OCI-LY1 (cell line): ENCODE measurements around the gene WDR75.

ENCODE experiments used
- H2AFZ ChIP-seq: fragments of 200-600 bp; sonication (generic), shearing (Covaris generic); 2 replicates; pipeline ENCODE4 v1.6.0; 2014; ENCODE audit warnings: antibody characterized with exemption, mild to moderate bottlenecking, low read length
- H3F3A ChIP-seq: fragments of 200-600 bp; sonication (generic), shearing (Covaris generic); 2 replicates; pipeline ENCODE4 v1.6.0; 2014; ENCODE audit warnings: mild to moderate bottlenecking, antibody characterized with exemption, low read length, moderate library complexity; ENCODE audit not compliant: insufficient read depth
- H3K27ac ChIP-seq: fragments of 200-600 bp; sonication (generic); 2 replicates; pipeline ENCODE4 v1.5.1; 2014; ENCODE audit warnings: low read length, mixed run types, mild to moderate bottlenecking, low read depth; ENCODE audit not compliant: poor library complexity, severe bottlenecking
- H3K27me3 ChIP-seq: fragments of 200-600 bp; sonication (generic); 2 replicates; pipeline ENCODE4 v1.6.0; 2014; ENCODE audit warnings: antibody characterized with exemption, mild to moderate bottlenecking, low read length, moderate library complexity; ENCODE audit not compliant: insufficient read depth
- H3K36me3 ChIP-seq: fragments of 200-600 bp; sonication (generic); 2 replicates; pipeline ENCODE4 v1.6.1; 2014; ENCODE audit warnings: mild to moderate bottlenecking, antibody characterized with exemption, low read length, moderate library complexity, mixed read lengths; ENCODE audit not compliant: insufficient read depth
- H3K4me1 ChIP-seq: fragments of 200-600 bp; sonication (generic); 2 replicates; pipeline ENCODE4 v1.5.1; 2014; ENCODE audit warnings: mild to moderate bottlenecking, low read length, moderate library complexity; ENCODE audit not compliant: insufficient read depth, severe bottlenecking
- H3K4me2 ChIP-seq: fragments of 200-600 bp; sonication (generic), shearing (Covaris generic); 2 replicates; pipeline ENCODE4 v1.6.1; 2014; ENCODE audit warnings: low read length
- H3K4me3 ChIP-seq: fragments of 200-600 bp; sonication (generic); 2 replicates; pipeline ENCODE4 v1.5.1; 2014; ENCODE audit warnings: low read length, low read depth, mild to moderate bottlenecking, mixed read lengths; ENCODE audit not compliant: poor library complexity, severe bottlenecking
- H3K79me2 ChIP-seq: fragments of 200-600 bp; shearing (Covaris generic); 2 replicates; pipeline ENCODE4 v1.6.1; 2016; ENCODE audit warnings: mixed run types, low read length, mixed read lengths; ENCODE audit not compliant: insufficient read depth
- H3K9ac ChIP-seq: fragments of 200-600 bp; sonication (generic), shearing (Covaris generic); 2 replicates; pipeline ENCODE4 v1.6.1; 2014; ENCODE audit warnings: mild to moderate bottlenecking, low read length, mixed read lengths
- H3K9me2 ChIP-seq: fragments of 200-600 bp; sonication (generic), shearing (Covaris generic); 2 replicates; pipeline ENCODE4 v1.6.1; 2014; ENCODE audit warnings: low read depth, mild to moderate bottlenecking, low read length, mixed read lengths
- H3K9me3 ChIP-seq: fragments of 200-600 bp; shearing (Covaris generic); 2 replicates; pipeline ENCODE4 v1.6.1; 2014; ENCODE audit warnings: low read length, mixed read lengths
- H4K20me1 ChIP-seq: fragments of 200-600 bp; sonication (generic), shearing (Covaris generic); 2 replicates; pipeline ENCODE4 v1.6.0; 2016; ENCODE audit warnings: mild to moderate bottlenecking, low read length; ENCODE audit not compliant: insufficient read depth
- EZH2 ChIP-seq: fragments of 200-600 bp; sonication (generic), shearing (Covaris generic); IDR thresholded peaks from 2 replicates; pipeline ENCODE4 v1.8.0; 2017; ENCODE audit warnings: borderline replicate concordance, mixed run types, mild to moderate bottlenecking, antibody characterized with exemption, low read length, moderate library complexity, mixed read lengths
- TF ChIP-seq, protein P1 (sequence below): fragments of 200-600 bp; sonication (generic), shearing (Covaris generic); IDR thresholded peaks from 2 replicates; pipeline ENCODE4 v1.5.1; 2017; ENCODE audit warnings: mild to moderate bottlenecking, antibody characterized with exemption, low read length, moderate library complexity, mixed read lengths

WDR75 gene

DNA sequence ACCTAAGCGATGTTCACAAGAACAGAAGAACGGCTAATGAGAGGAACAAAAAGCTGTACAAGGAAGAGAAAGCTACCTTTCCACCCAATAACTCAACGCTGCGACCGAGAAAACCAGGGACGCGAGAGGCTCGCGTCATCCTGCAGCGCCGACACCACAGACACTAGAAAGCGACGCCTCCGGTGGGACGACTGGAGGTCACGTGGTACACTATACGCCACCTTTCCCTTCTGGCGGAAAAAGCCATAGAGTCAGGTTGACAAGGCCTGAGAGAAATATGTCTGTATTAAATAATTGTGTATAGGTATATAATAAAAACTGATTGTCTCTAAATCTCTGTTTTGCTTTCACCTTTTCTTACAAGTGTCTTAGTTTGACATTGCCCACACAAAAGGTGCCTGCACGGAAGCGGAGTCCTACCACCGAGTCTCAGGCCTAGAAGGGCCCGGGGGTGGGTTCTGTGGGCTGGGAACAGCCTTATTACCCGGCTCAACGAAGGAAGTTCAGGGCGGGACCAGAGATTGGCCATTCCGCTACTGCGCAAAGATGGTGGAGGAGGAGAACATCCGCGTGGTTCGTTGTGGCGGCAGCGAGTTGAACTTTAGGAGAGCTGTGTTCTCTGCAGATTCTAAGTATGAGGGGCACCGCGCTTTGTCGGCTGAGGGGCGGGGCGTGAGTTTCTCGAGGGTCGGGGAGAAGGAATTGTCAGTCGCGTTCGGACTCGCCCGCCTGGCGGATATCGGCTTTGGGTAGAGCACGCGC lies at the start of gene WDR75:
Gene WDR75 (plus strand): TSS at position 528 of the 762 bp plus-strand sequence. CDS start 19 bp downstream, at position 547.
- H3F3A ChIP-seq: no peaks in the 10 kb centered on the region
- no peaks in the 10 kb centered on the region for H4K20me1 ChIP-seq
- peak within 1 kb of the TSS; percentile 63 for H3K27ac ChIP-seq
- H3K9me2 ChIP-seq: no peaks in the 10 kb centered on the region
- no peaks in the 10 kb centered on the region for H3K9me3 ChIP-seq
- H2AFZ ChIP-seq: peak within 1 kb of the TSS; percentile 97
- H3K4me1 ChIP-seq: peaks cover 35% of the 10 kb centered on the region
- H3K27me3 ChIP-seq: no peaks in the 10 kb centered on the region
- peaks cover 48% of the 10 kb centered on the region for H3K79me2 ChIP-seq
- H3K4me2 ChIP-seq: peak within 1 kb of the TSS; percentile 86
- H3K4me3 ChIP-seq: peak within 1 kb of the TSS; percentile 88
- TF ChIP-seq EZH2: no peak
- TF ChIP-seq, protein P1, sequence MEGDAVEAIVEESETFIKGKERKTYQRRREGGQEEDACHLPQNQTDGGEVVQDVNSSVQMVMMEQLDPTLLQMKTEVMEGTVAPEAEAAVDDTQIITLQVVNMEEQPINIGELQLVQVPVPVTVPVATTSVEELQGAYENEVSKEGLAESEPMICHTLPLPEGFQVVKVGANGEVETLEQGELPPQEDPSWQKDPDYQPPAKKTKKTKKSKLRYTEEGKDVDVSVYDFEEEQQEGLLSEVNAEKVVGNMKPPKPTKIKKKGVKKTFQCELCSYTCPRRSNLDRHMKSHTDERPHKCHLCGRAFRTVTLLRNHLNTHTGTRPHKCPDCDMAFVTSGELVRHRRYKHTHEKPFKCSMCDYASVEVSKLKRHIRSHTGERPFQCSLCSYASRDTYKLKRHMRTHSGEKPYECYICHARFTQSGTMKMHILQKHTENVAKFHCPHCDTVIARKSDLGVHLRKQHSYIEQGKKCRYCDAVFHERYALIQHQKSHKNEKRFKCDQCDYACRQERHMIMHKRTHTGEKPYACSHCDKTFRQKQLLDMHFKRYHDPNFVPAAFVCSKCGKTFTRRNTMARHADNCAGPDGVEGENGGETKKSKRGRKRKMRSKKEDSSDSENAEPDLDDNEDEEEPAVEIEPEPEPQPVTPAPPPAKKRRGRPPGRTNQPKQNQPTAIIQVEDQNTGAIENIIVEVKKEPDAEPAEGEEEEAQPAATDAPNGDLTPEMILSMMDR: no peak
- H3K9ac ChIP-seq: peak within 1 kb of the TSS; percentile 96
- H3K36me3 ChIP-seq: peaks cover 34% of the 10 kb centered on the region

DNA sequence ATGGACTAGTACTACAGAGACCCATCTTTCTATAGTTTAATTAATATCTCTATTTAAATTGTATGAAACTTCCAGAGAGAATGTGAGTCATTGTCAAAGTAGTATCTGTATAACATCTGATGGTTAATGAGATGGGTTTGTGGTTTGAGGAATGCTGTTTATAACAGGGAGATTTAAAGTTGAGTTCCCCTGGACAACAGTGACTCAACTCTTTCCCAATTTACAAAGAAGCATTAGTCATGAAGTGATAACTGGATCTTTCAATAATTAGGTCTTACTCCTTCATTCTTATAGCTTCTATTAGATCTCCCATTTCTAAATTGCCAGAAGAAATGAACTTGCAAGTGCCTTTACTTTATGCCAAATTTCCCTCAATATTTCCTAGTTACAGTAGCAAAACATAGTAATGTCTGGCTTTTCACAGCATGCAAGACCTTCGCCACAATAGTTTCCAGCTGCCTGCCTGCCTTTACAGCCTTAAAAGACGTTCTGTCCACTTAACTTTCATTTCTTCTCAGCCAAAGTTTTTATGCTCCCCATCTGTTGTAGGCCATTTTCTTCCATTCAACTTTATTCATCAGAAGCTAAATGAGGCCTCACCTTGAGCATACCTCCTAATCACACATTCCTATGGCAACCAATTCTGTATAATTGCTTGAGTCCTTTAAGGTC lies 47.7 kb upstream of the WDR75 start:
- H3K27ac ChIP-seq: no peak overlapping the region
- H3F3A ChIP-seq: no peaks in the 10 kb centered on the region
- H3K4me1 ChIP-seq: no peaks in the 10 kb centered on the region
- no peak overlapping the region for H2AFZ ChIP-seq
- H4K20me1 ChIP-seq: no peaks in the 10 kb centered on the region
- H3K9me2 ChIP-seq: no peaks in the 10 kb centered on the region
- no peaks in the 10 kb centered on the region for H3K79me2 ChIP-seq
- H3K36me3 ChIP-seq: no peaks in the 10 kb centered on the region
- H3K9me3 ChIP-seq: no peaks in the 10 kb centered on the region
- no peak overlapping the region for H3K4me3 ChIP-seq
- no peak for TF ChIP-seq EZH2
- TF ChIP-seq, protein P1: no peak
- H3K4me2 ChIP-seq: no peak overlapping the region
- H3K27me3 ChIP-seq: no peaks in the 10 kb centered on the region
- H3K9ac ChIP-seq: no peak overlapping the region

DNA sequence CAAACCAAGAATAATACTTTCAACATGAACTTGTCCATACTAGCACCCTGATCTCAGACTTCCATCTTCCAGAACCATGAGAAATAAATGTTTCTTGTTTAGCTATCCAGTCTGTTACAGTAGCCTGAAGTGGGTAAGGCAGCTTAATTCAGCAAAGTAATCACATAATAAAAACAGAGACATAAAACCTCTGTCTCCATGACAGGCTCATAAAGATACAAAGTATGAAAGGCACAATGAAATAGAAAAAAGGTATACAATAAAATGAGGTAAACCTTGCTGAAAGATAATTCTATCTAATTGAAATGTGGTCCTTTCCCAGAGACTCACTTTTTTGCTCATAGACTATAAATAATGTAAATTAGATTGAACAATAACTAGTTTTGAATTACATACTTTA lies 46.7 kb upstream of the WDR75 start:
- no peak overlapping the region for H2AFZ ChIP-seq
- no peaks in the 10 kb centered on the region for H3K27me3 ChIP-seq
- no peaks in the 10 kb centered on the region for H3K9me3 ChIP-seq
- no peaks in the 10 kb centered on the region for H3K79me2 ChIP-seq
- no peaks in the 10 kb centered on the region for H3K9me2 ChIP-seq
- no peak overlapping the region for H3K4me2 ChIP-seq
- H3K27ac ChIP-seq: no peak overlapping the region
- H3K36me3 ChIP-seq: no peaks in the 10 kb centered on the region
- H3K9ac ChIP-seq: no peak overlapping the region
- H3F3A ChIP-seq: no peaks in the 10 kb centered on the region
- no peaks in the 10 kb centered on the region for H4K20me1 ChIP-seq
- no peaks in the 10 kb centered on the region for H3K4me1 ChIP-seq
- H3K4me3 ChIP-seq: no peak overlapping the region
- TF ChIP-seq, protein P1: no peak
- no peak for TF ChIP-seq EZH2
